Breast epithelium (tissue), 4 donors: ENCODE data around the gene SRPX. TPM values are rescaled to one million over a fixed set of nuclear protein-coding genes. Genes with fewer than 3 reads are reported as not detected.

ENCODE experiments used
- DNase-seq, 2 donors: peaks; one replicate each; pipeline ENCODE4 v3.0.0-alpha.2; 2019; ENCODE audit warnings: low spot score in 2 of 2
- H3K27ac ChIP-seq, 2 donors: fragments of 200-600 bp; sonication (generic) in 1 of 2; one replicate each; pipeline ENCODE4 v1.5.1; 2016 to 2019; ENCODE audit warnings: mild to moderate bottlenecking in 1 of 2
- H3K27me3 ChIP-seq, 2 donors: fragments of 200-600 bp; sonication (generic) in 1 of 2; one replicate each; pipeline versions ENCODE4 v1.5.1 to v1.6.0; 2017 to 2019; ENCODE audit warnings: control low read depth in 1 of 2, mild to moderate bottlenecking in 1 of 2
- H3K36me3 ChIP-seq: fragments of 200-600 bp; one replicate; pipeline ENCODE4 v1.5.1; 2019
- H3K4me1 ChIP-seq, 2 donors: fragments of 200-600 bp; sonication (generic); one replicate each; pipeline ENCODE4 v1.5.1; 2016 to 2019; ENCODE audit warnings: control low read depth in 1 of 2
- H3K4me3 ChIP-seq, 3 donors: fragments of 200-600 bp; sonication (generic); 1 replicate in 2 of 3; 2 replicates in 1 of 3; pipeline ENCODE4 v1.5.1; 2016 to 2019; ENCODE audit warnings: mild to moderate bottlenecking in 3 of 3, moderate library complexity in 2 of 3
- H3K9me3 ChIP-seq, 2 donors: fragments of 200-600 bp; sonication (generic) in 1 of 2; one replicate each; pipeline ENCODE4 v1.5.1; 2016 to 2019; ENCODE audit warnings: control low read depth in 1 of 2
- POLR2A ChIP-seq: fragments of 450-650 bp; IDR thresholded peaks from one replicate; pipeline ENCODE4 v1.6.1; 2016; ENCODE audit warnings: antibody characterized with exemption, mild to moderate bottlenecking, moderate library complexity
- POLR2AphosphoS5 ChIP-seq, 3 donors: sonication (generic); formaldehyde crosslinking; IDR thresholded peaks; one replicate each; pipeline ENCODE4 v1.6.1; 2017; ENCODE audit warnings: antibody characterized with exemption in 3 of 3
- intact Hi-C: fragments of 100-400 bp; cut with DNase I; formaldehyde crosslinking; loops from one replicate; pipeline ENCODE4 v1.15.1; 2023; ENCODE audit warnings: low total_unique reads
- total RNA-seq, 3 donors: library from RNA; depleted of rRNA; stranded (reverse); fragments of >200 nt; gene quantifications; one replicate each; pipeline ENCODE4 v1.1.0, GENCODE V29; 2016
- TF ChIP-seq, protein P1 (sequence below), 3 donors: fragments of 450-650 bp; IDR thresholded peaks; one replicate each; pipeline ENCODE4 v1.5.1; 2016 to 2017; ENCODE audit warnings: antibody characterized with exemption in 3 of 3, mild to moderate bottlenecking in 3 of 3, moderate library complexity in 3 of 3

Gene SRPX
- total RNA-seq, 3 donors from 2014 or later: 108 to 415 (median 168) TPM

GRCh38 chrX:38220024-38220414 lies 652 bp downstream of the SRPX start:
- no peak for TF ChIP-seq POLR2AphosphoS5 (IDR thresholded peaks at IDR 0.05)
- TF ChIP-seq, protein P1, sequence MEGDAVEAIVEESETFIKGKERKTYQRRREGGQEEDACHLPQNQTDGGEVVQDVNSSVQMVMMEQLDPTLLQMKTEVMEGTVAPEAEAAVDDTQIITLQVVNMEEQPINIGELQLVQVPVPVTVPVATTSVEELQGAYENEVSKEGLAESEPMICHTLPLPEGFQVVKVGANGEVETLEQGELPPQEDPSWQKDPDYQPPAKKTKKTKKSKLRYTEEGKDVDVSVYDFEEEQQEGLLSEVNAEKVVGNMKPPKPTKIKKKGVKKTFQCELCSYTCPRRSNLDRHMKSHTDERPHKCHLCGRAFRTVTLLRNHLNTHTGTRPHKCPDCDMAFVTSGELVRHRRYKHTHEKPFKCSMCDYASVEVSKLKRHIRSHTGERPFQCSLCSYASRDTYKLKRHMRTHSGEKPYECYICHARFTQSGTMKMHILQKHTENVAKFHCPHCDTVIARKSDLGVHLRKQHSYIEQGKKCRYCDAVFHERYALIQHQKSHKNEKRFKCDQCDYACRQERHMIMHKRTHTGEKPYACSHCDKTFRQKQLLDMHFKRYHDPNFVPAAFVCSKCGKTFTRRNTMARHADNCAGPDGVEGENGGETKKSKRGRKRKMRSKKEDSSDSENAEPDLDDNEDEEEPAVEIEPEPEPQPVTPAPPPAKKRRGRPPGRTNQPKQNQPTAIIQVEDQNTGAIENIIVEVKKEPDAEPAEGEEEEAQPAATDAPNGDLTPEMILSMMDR (IDR thresholded peaks at IDR 0.05): peak in 1 of 3 donors; percentile 6

DNA sequence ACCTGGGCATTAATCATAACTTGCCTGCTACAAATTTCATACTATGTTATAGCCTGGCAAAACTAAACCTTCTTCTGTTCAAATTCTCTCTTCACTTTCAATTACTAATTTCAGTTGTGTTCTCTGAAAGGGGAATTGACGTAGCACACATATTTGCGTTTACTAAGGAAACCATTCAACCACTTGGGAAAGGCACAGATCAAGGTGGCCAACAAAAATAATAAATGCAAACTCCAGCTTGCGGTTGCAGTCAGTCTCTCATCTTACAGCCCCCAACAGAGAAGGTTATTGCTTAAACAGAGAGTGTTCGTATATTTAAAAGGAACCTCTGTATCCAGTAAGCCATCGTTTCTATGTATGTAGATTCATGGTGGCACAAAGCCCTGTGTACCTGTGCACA lies 4.0 kb downstream of the SRPX start:
- intact Hi-C loops: no loop called here
- no peak for DNase-seq
- Histone ChIP-seq H3K27me3 (peaks cover 0 to 83% of the 10 kb centered on the region in 2 donors), H3K4me3 (no peak overlapping the region), H3K9me3 (peaks cover 0 to 3% of the 10 kb centered on the region in 2 donors), H3K4me1 (no peaks in the 10 kb centered on the region), H3K36me3 (no peaks in the 10 kb centered on the region), H3K27ac (no peak overlapping the region)
- TF ChIP-seq POLR2AphosphoS5 (IDR thresholded peaks at IDR 0.05) (no peak), POLR2A (no peak)
- TF ChIP-seq, protein P1 (IDR thresholded peaks at IDR 0.05): no peak

More at GRCh38 chrX:38220024-38220414, 652 bp downstream of the SRPX start:
- no peak for DNase-seq
- Histone ChIP-seq H3K36me3 (no peaks in the 10 kb centered on the region), H3K27me3 (peaks cover 0 to 78% of the 10 kb centered on the region in 2 donors), H3K4me1 (no peaks in the 10 kb centered on the region), H3K27ac (peak overlapping the region in 1 of 2 donors; percentile 39), H3K4me3 (peak overlapping the region; percentile 54 to 73 (median 62)), H3K9me3 (peaks cover 0 to 3% of the 10 kb centered on the region in 2 donors)
- intact Hi-C loops: no loop called here

- Histone ChIP-seq H3K4me3 (no peak overlapping the region), H3K9me3 (no peaks in the 10 kb centered on the region), H3K27ac (peak overlapping the region in 1 of 2 donors; percentile 61), H3K27me3 (peaks cover 0 to 72% of the 10 kb centered on the region in 2 donors), H3K4me1 (no peaks in the 10 kb centered on the region), H3K36me3 (no peaks in the 10 kb centered on the region)
- intact Hi-C loops: loop anchor here (2.0 kb wide), 1 partner anchor 72 kb away; no protein-coding TSS in a partner anchor
- TF ChIP-seq POLR2AphosphoS5 (IDR thresholded peaks at IDR 0.05): no peak
- TF ChIP-seq, protein P1 (IDR thresholded peaks at IDR 0.05): no peak
- no peak for TF ChIP-seq POLR2A
- DNase-seq: no peak
Measured at GRCh38 chrX:38214551-38215531, 5.8 kb downstream of the SRPX start.

- no peaks in the 10 kb centered on the region for H3K9me3 ChIP-seq
Measured at GRCh38 chrX:38214044-38214443, 6.6 kb downstream of the SRPX start.

More at GRCh38 chrX:38214044-38214443, 6.6 kb downstream of the SRPX start:
- Histone ChIP-seq H3K27me3 (peaks cover 0 to 64% of the 10 kb centered on the region in 2 donors), H3K4me1 (no peaks in the 10 kb centered on the region), H3K36me3 (no peaks in the 10 kb centered on the region), H3K27ac (no peak overlapping the region), H3K4me3 (no peak overlapping the region)
- TF ChIP-seq, protein P1 (IDR thresholded peaks at IDR 0.05): no peak
- no peak for TF ChIP-seq POLR2AphosphoS5 (IDR thresholded peaks at IDR 0.05)
- TF ChIP-seq POLR2A: no peak
- no peak for DNase-seq
- intact Hi-C loops: loop anchor here (2.0 kb wide), 1 partner anchor 71 kb away; no protein-coding TSS in a partner anchor
